ENCODE results near the gene COL11A2. TPM values are rescaled to one million over a fixed set of nuclear protein-coding genes. Genes with fewer than 3 reads are reported as not detected.

The COL11A2 gene
- total RNA-seq, 2 experiments from 2014 or later, result 2.8 to 3.0 TPM

- ChIA-PET CTCF (no interaction called here), POLR2A (interaction anchor here (1.7 kb wide), 1 partner anchor 19 kb away, joined by 3 read pairs; no protein-coding TSS in a partner anchor)
- intact Hi-C loops (cut with DNase I, micrococcal nuclease), result no loop called here
- H3K4me3 Mint-ChIP-seq, result no peak overlapping the region
- DNase-seq (no peak), ATAC-seq (ENCODE audit: poor library complexity) (no peak)
- peaks cover 13% of the 10 kb centered on the region for H3K9me3 Mint-ChIP-seq
- peaks cover 25% of the 10 kb centered on the region for H3K4me1 Mint-ChIP-seq (ENCODE audit: low read depth)
- H3K27ac Mint-ChIP-seq, result no peak overlapping the region
- peaks cover 5% of the 10 kb centered on the region for H3K27me3 Mint-ChIP-seq
- no peak overlapping the region for H3K27ac ChIP-seq (ENCODE audit: low read depth in 1 of 2, low read length in 2 of 2)
- TF ChIP-seq CTCF (IDR thresholded peaks at IDR 0.05), result no peak
- H3K4me3 ChIP-seq (ENCODE audit: low read length), result no peak overlapping the region
- H3K27me3 ChIP-seq (ENCODE audit: control insufficient read depth in 1 of 2, insufficient read depth in 2 of 2, low read length in 2 of 2), result no peaks in the 10 kb centered on the region
- peaks cover 16% of the 10 kb centered on the region for H3K36me3 Mint-ChIP-seq (ENCODE audit: low read depth)
- no peaks in the 10 kb centered on the region for H3K36me3 ChIP-seq (ENCODE audit: insufficient read depth, low read length)
- peaks cover 24% of the 10 kb centered on the region for H3K4me1 ChIP-seq (ENCODE audit: insufficient read depth, low read length)
- no peaks in the 10 kb centered on the region for H3K9me3 ChIP-seq (ENCODE audit: control insufficient read depth in 1 of 2, insufficient read depth in 1 of 2, low read length in 2 of 2)
Observed at GRCh38 chr6:33181141-33181540, 11.1 kb downstream of the COL11A2 start.

- Mint-ChIP-seq H3K27ac (no peak overlapping the region), H3K4me3 (no peak overlapping the region), H3K4me1 (ENCODE audit: low read depth) (peaks cover 14% of the 10 kb centered on the region), H3K27me3 (peaks cover 11% of the 10 kb centered on the region), H3K9me3 (peaks cover 13% of the 10 kb centered on the region), H3K36me3 (ENCODE audit: low read depth) (peaks cover 13% of the 10 kb centered on the region)
- POLR2A ChIA-PET, result no interaction called here
- Histone ChIP-seq H3K4me3 (ENCODE audit: low read length) (no peak overlapping the region), H3K4me1 (ENCODE audit: insufficient read depth, low read length) (peaks cover 14% of the 10 kb centered on the region), H3K9me3 (ENCODE audit: control insufficient read depth in 1 of 2, insufficient read depth in 1 of 2, low read length in 2 of 2) (no peaks in the 10 kb centered on the region), H3K27me3 (ENCODE audit: control insufficient read depth in 1 of 2, insufficient read depth in 2 of 2, low read length in 2 of 2) (no peaks in the 10 kb centered on the region), H3K27ac (ENCODE audit: low read depth in 1 of 2, low read length in 2 of 2) (no peak overlapping the region), H3K36me3 (ENCODE audit: insufficient read depth, low read length) (no peaks in the 10 kb centered on the region)
- CTCF ChIA-PET, result no interaction called here
- intact Hi-C loops (cut with DNase I, micrococcal nuclease), result no loop called here
- DNase-seq, result no peak
- no peak for TF ChIP-seq CTCF (IDR thresholded peaks at IDR 0.05)
- ATAC-seq (ENCODE audit: poor library complexity), result no peak
Observed at GRCh38 chr6:33178755-33179475, 13.4 kb downstream of the COL11A2 start.

- no peak for TF ChIP-seq CTCF (IDR thresholded peaks at IDR 0.05)
- H3K9me3 ChIP-seq (ENCODE audit: control insufficient read depth in 1 of 2, insufficient read depth in 1 of 2, low read length in 2 of 2), result no peaks in the 10 kb centered on the region
- no peak overlapping the region for H3K27ac ChIP-seq (ENCODE audit: low read depth in 1 of 2, low read length in 2 of 2)
- ChIA-PET CTCF (no interaction called here), POLR2A (interaction anchor here (1.2 kb wide), 1 partner anchor 31 kb away, joined by 3 read pairs; the partner anchor contains the start of gene RING1)
- peaks cover 11% of the 10 kb centered on the region for H3K27me3 Mint-ChIP-seq
- no peaks in the 10 kb centered on the region for H3K36me3 ChIP-seq (ENCODE audit: insufficient read depth, low read length)
- ATAC-seq (ENCODE audit: poor library complexity), result no peak
- H3K27ac Mint-ChIP-seq, result no peak overlapping the region
- H3K36me3 Mint-ChIP-seq (ENCODE audit: low read depth), result peaks cover 2% of the 10 kb centered on the region
- H3K4me1 Mint-ChIP-seq (ENCODE audit: low read depth), result peaks cover 3% of the 10 kb centered on the region
- no peak for DNase-seq
- H3K9me3 Mint-ChIP-seq, result peaks cover 2% of the 10 kb centered on the region
- intact Hi-C loops (cut with DNase I, micrococcal nuclease), result no loop called here
- peaks cover 0 to 1% of the 10 kb centered on the region in 2 experiments for H3K27me3 ChIP-seq (ENCODE audit: control insufficient read depth in 1 of 2, insufficient read depth in 2 of 2, low read length in 2 of 2)
- H3K4me3 ChIP-seq (ENCODE audit: low read length), result no peak overlapping the region
- H3K4me1 ChIP-seq (ENCODE audit: insufficient read depth, low read length), result peaks cover 3% of the 10 kb centered on the region
- no peak overlapping the region for H3K4me3 Mint-ChIP-seq
Observed at GRCh38 chr6:33177552-33178446, 14.5 kb downstream of the COL11A2 start.

Measured in CD4-positive, alpha-beta T cell (primary cell).